H1 (cell line): Measurements from ENCODE around the gene ELAPOR2. TPM values are rescaled to one million over a fixed set of nuclear protein-coding genes. Genes with fewer than 3 reads are reported as not detected.
A peak's percentile ranks its signal among the peaks of the same experiment; 100 is the strongest.

Source experiments
- CTCF ChIA-PET: fragments of 300-600 bp; sonication (Branson Sonifier 250); formaldehyde crosslinking; loops from one replicate; lab custom pipeline; 2021; ENCODE audit not compliant: partially characterized antibody; lab: Charles Lee
- POLR2A ChIA-PET: fragments of 300-600 bp; sonication (Branson Sonifier 250); formaldehyde crosslinking; loops from one replicate; lab custom pipeline; 2021; ENCODE audit warnings: inconsistent platforms; ENCODE audit not compliant: partially characterized antibody; lab: Charles Lee
- DNase-seq, 2 experiments: peaks; one replicate each; pipeline versions ENCODE4 v3.0.0 to v3.0.0-alpha.2; 2010 to 2022; ENCODE audit warnings: low spot score in 2 of 2, low read depth in 1 of 2, mixed read lengths in 1 of 2
- FAIRE-seq: peaks from 2 replicates; lab custom pipeline; 2011; peaks lifted over from hg19 to GRCh38; lab: Jason Lieb, UNC
- H2AFZ ChIP-seq: 2 replicates; pipeline ENCODE4 v1.8.1; 2012; ENCODE audit warnings: low read length, inconsistent platforms
- H2AK5ac ChIP-seq: 2 replicates; pipeline ENCODE4 v1.6.1; 2013; ENCODE audit warnings: low read depth, low read length
- H2BK120ac ChIP-seq: replicated peaks from 2 replicates; pipeline ENCODE3; 2013; ENCODE audit warnings: low read depth, low read length, inconsistent platforms
- H2BK12ac ChIP-seq: 2 replicates; pipeline ENCODE4 v1.6.1; 2013; ENCODE audit warnings: low read depth, low read length
- H2BK15ac ChIP-seq: 2 replicates; pipeline ENCODE4 v1.6.1; 2013; ENCODE audit warnings: low read length
- H2BK20ac ChIP-seq: 2 replicates; pipeline ENCODE4 v1.6.1; 2013; ENCODE audit warnings: low read length
- H2BK5ac ChIP-seq: 2 replicates; pipeline ENCODE4 v1.6.1; 2013; ENCODE audit warnings: low read depth, low read length
- H3K14ac ChIP-seq: 2 replicates; pipeline ENCODE4 v1.6.1; 2013; ENCODE audit warnings: inconsistent platforms; ENCODE audit not compliant: insufficient read length
- H3K18ac ChIP-seq: 2 replicates; pipeline ENCODE4 v1.6.1; 2013; ENCODE audit warnings: low read length; ENCODE audit errors: extremely low read depth
- H3K23ac ChIP-seq: 2 replicates; pipeline ENCODE4 v1.6.1; 2013; ENCODE audit warnings: inconsistent platforms; ENCODE audit not compliant: insufficient read length
- H3K23me2 ChIP-seq: 2 replicates; pipeline ENCODE4 v1.6.1; 2013; ENCODE audit warnings: low read depth, low read length
- H3K27ac ChIP-seq: 2 replicates; pipeline ENCODE4 v1.6.1; 2011; ENCODE audit warnings: low read depth, low read length, inconsistent platforms
- H3K27me3 ChIP-seq, 4 experiments: replicated peaks in 1 of 4; 1 replicate in 1 of 4; 2 replicates in 3 of 4; pipeline versions ENCODE4 v1.6.1 to v1.8.1; 2011 to 2013; ENCODE audit warnings: low read length in 3 of 4, mild to moderate bottlenecking in 3 of 4, inconsistent platforms in 2 of 4, mixed read lengths in 2 of 4, moderate library complexity in 1 of 4; ENCODE audit not compliant: control insufficient read depth in 3 of 4, insufficient read depth in 3 of 4; ENCODE audit errors: extremely low read depth in 1 of 4
- H3K36me3 ChIP-seq, 4 experiments: 2 replicates each; pipeline versions ENCODE4 v1.6.1 to v1.8.1; 2011 to 2013; ENCODE audit warnings: mild to moderate bottlenecking in 4 of 4, low read length in 3 of 4, moderate library complexity in 2 of 4, control low read depth in 1 of 4, inconsistent platforms in 1 of 4; ENCODE audit not compliant: insufficient read depth in 4 of 4, control insufficient read depth in 2 of 4
- H3K4ac ChIP-seq: replicated peaks from 2 replicates; pipeline ENCODE3; 2013; ENCODE audit warnings: low read length, low read depth, mixed read lengths, inconsistent platforms; ENCODE audit not compliant: insufficient read length
- H3K4me1 ChIP-seq, 4 experiments: replicated peaks in 1 of 4; 1 replicate in 1 of 4; 2 replicates in 3 of 4; pipeline versions ENCODE4 v1.6.1 to v1.8.1; 2011 to 2013; ENCODE audit warnings: low read length in 3 of 4, inconsistent platforms in 2 of 4, mixed read lengths in 1 of 4; ENCODE audit not compliant: insufficient read depth in 4 of 4, control insufficient read depth in 3 of 4
- H3K4me2 ChIP-seq, 2 experiments: 2 replicates each; pipeline versions ENCODE4 v1.6.1 to v1.8.1; 2011 to 2013; ENCODE audit warnings: low read depth in 2 of 2, low read length in 2 of 2, control low read depth in 1 of 2, inconsistent platforms in 1 of 2, mild to moderate bottlenecking in 1 of 2; ENCODE audit not compliant: insufficient read depth in 1 of 2
- H3K4me3 ChIP-seq, 4 experiments: fragments of 200-600, 300-600 bp in 1 of 4; sonication (generic), shearing (Covaris generic), sonication (Bioruptor Twin) in 1 of 4; 2 replicates each; pipeline versions ENCODE4 v1.5.1 to v1.8.1; 2011 to 2016; ENCODE audit warnings: low read length in 4 of 4, low read depth in 3 of 4, control low read depth in 2 of 4, inconsistent platforms in 2 of 4, mild to moderate bottlenecking in 2 of 4, mixed read lengths in 1 of 4, moderate library complexity in 1 of 4; ENCODE audit not compliant: insufficient read depth in 2 of 4; ENCODE audit errors: extremely low read depth in 1 of 4
- H3K56ac ChIP-seq: replicated peaks from 2 replicates; pipeline ENCODE3; 2013; ENCODE audit warnings: low read depth, mild to moderate bottlenecking, mixed read lengths, low read length, inconsistent platforms; ENCODE audit not compliant: insufficient read length
- H3K79me1 ChIP-seq: 2 replicates; pipeline ENCODE4 v1.6.1; 2013; ENCODE audit warnings: low read depth, low read length, control low read depth
- H3K79me2 ChIP-seq, 2 experiments: 2 replicates each; pipeline versions ENCODE4 v1.6.1 to v1.8.1; 2012 to 2013; ENCODE audit warnings: low read length in 2 of 2, mild to moderate bottlenecking in 2 of 2, inconsistent platforms in 1 of 2; ENCODE audit not compliant: insufficient read depth in 2 of 2, control insufficient read depth in 1 of 2
- H3K9ac ChIP-seq, 4 experiments: replicated peaks in 1 of 4; 1 replicate in 1 of 4; 2 replicates in 3 of 4; pipeline versions ENCODE4 v1.6.1 to v1.8.1; 2011 to 2013; ENCODE audit warnings: low read depth in 3 of 4, low read length in 3 of 4, control low read depth in 2 of 4, mild to moderate bottlenecking in 2 of 4, moderate library complexity in 2 of 4, inconsistent platforms in 1 of 4; ENCODE audit errors: extremely low read depth in 1 of 4
- H3K9me3 ChIP-seq, 2 experiments: 2 replicates each; pipeline versions ENCODE4 v1.6.1 to v1.8.1; 2012 to 2013; ENCODE audit warnings: mild to moderate bottlenecking in 2 of 2, moderate library complexity in 2 of 2, control low read depth in 1 of 2, inconsistent platforms in 1 of 2, low read depth in 1 of 2, low read length in 1 of 2, mixed read lengths in 1 of 2; ENCODE audit not compliant: insufficient read depth in 2 of 2
- H4K20me1 ChIP-seq, 2 experiments: replicated peaks in 1 of 2; 2 replicates each; pipeline versions ENCODE3 to v1.8.1; 2011 to 2013; ENCODE audit warnings: inconsistent platforms in 2 of 2, low read length in 2 of 2, mild to moderate bottlenecking in 1 of 2; ENCODE audit not compliant: insufficient read depth in 2 of 2, control insufficient read depth in 1 of 2
- H4K5ac ChIP-seq: 2 replicates; pipeline ENCODE4 v1.6.1; 2013; ENCODE audit warnings: low read length, low read depth, mixed read lengths, inconsistent platforms; ENCODE audit not compliant: insufficient read length
- H4K8ac ChIP-seq: 2 replicates; pipeline ENCODE4 v1.8.0; 2013; ENCODE audit warnings: mild to moderate bottlenecking, moderate library complexity, low read length, inconsistent platforms; ENCODE audit not compliant: insufficient read depth; ENCODE audit errors: extremely low read depth
- H4K91ac ChIP-seq: replicated peaks from 2 replicates; pipeline ENCODE3; 2013; ENCODE audit warnings: low read length, mixed read lengths, inconsistent platforms; ENCODE audit not compliant: insufficient read length
- ASH2L ChIP-seq: fragments of 200-600, 300-600 bp; sonication (generic); IDR thresholded peaks from one replicate; pipeline ENCODE4 v1.7.1; 2017; ENCODE audit warnings: low read length
- CBX5 ChIP-seq: fragments of 300-800, 300-1000 bp; sonication (generic); IDR thresholded peaks from 2 replicates; pipeline ENCODE4 v1.7.1; 2016; ENCODE audit warnings: antibody characterized with exemption, low read length, low read depth
- FOSL1 ChIP-seq: IDR thresholded peaks from 2 replicates; pipeline ENCODE4 v1.6.1; 2011; ENCODE audit warnings: mild to moderate bottlenecking, low read depth, low read length, moderate library complexity; ENCODE audit not compliant: insufficient read depth
- JUND ChIP-seq: IDR thresholded peaks from 2 replicates; pipeline ENCODE4 v1.6.1; 2011; ENCODE audit warnings: mild to moderate bottlenecking, improper control_type of control experiment, low read length
- NRF1 ChIP-seq: IDR thresholded peaks from 2 replicates; pipeline ENCODE4 v1.6.1; 2011; ENCODE audit warnings: mild to moderate bottlenecking, low read depth, low read length, improper control_type of control experiment
- PHF8 ChIP-seq: fragments of 200-600 bp; sonication (generic); conservative IDR thresholded peaks from 2 replicates; pipeline ENCODE4 v1.7.1; 2012; ENCODE audit warnings: low read depth, mild to moderate bottlenecking, inconsistent platforms, low read length, moderate library complexity
- SAP30 ChIP-seq: fragments of 300-600 bp; sonication (generic); IDR thresholded peaks from 2 replicates; pipeline ENCODE4 v1.7.1; 2012; ENCODE audit warnings: low read length, moderate library complexity, mild to moderate bottlenecking, inconsistent platforms; ENCODE audit not compliant: insufficient read depth, insufficient replicate concordance
- SIN3A ChIP-seq, 2 experiments: IDR thresholded peaks in 1 of 2; conservative IDR thresholded peaks in 1 of 2; 2 replicates each; pipeline ENCODE4 v1.6.1; 2011 to 2012; ENCODE audit warnings: low read length in 2 of 2, improper control_type of control experiment in 1 of 2, low read depth in 1 of 2, mild to moderate bottlenecking in 1 of 2
- TAF1 ChIP-seq: IDR thresholded peaks from 2 replicates; pipeline ENCODE4 v1.6.1; 2011; ENCODE audit warnings: mild to moderate bottlenecking, low read depth, low read length
- TBP ChIP-seq: IDR thresholded peaks from 2 replicates; pipeline ENCODE4 v1.6.1; 2011; ENCODE audit warnings: low read depth, low read length, improper control_type of control experiment
- TCF12 ChIP-seq: IDR thresholded peaks from 2 replicates; pipeline ENCODE4 v1.6.1; 2011; ENCODE audit warnings: low read depth, mild to moderate bottlenecking, low read length
- YY1 ChIP-seq: IDR thresholded peaks from 2 replicates; pipeline ENCODE4 v1.6.1; 2011; ENCODE audit warnings: low read depth, mild to moderate bottlenecking, low read length
- WGBS, 2 experiments: shearing (Covaris generic) in 1 of 2; methylation state at CpG; one replicate each; pipeline versions ENCODE4 v1.1.6 to v1.1.7; 2013 to 2015; ENCODE audit warnings: low lambda C conversion rate in 2 of 2, mixed read lengths in 2 of 2, inconsistent platforms in 1 of 2, low coverage in 1 of 2, missing lambda C conversion rate in 1 of 2; ENCODE audit not compliant: insufficient replicate concordance in 2 of 2, insufficient coverage in 1 of 2, insufficient read length in 1 of 2; ENCODE audit errors: extremely low coverage in 1 of 2, missing lambda C conversion rate in 1 of 2; 5-methylcytosine and 5-hydroxymethylcytosine counted together
- polyA plus RNA-seq, 7 experiments: library from polyadenylated mRNA; depleted of rRNA in 3 of 7; stranded (reverse) in 5 of 7; unstranded in 2 of 7; fragments of >200 nt in 5 of 7; fragments of 200-250 nt in 2 of 7; gene quantifications; 1 replicate in 5 of 7; 2 replicates in 1 of 7; 4 replicates in 1 of 7; pipeline versions ENCODE4 v1.2.1 to v1.2.3, GENCODE V29; 2011 to 2013; ENCODE audit warnings: missing spikeins in 2 of 7, mixed read lengths in 2 of 7
- total RNA-seq: library from RNA; stranded (reverse); fragmentation: NEBNext Ultra II Directional; extraction: Animal tissue kit (Norgen Biotek cat#: 25700); gene quantifications from 2 replicates; pipeline ENCODE4 v1.2.1, GENCODE V29; 2021
- TF ChIP-seq, protein P1 (sequence below): IDR thresholded peaks from 2 replicates; pipeline ENCODE4 v1.6.1; 2011; ENCODE audit warnings: low read length, improper control_type of control experiment

Gene ELAPOR2
- total and polyA plus RNA-seq, 2 of the 8 experiments (the other 6 are each of a cell fraction or from before 2014, with no cell fraction given), result 12.9 to 32.9 TPM

DNA sequence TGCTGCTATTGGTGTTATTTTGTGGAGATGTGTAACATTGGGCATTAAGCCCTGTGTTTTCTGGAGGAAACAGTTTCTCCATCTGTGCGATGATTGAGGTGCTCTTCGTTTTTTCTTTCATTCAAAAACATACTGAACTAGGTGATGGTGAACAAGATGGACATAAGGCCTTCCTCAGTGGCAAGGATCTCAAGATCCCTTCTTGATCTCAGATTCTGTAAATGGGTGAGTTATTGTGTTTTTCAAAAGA lies 759 bp upstream of the ELAPOR2 start:
- Histone ChIP-seq H2BK15ac (no peak overlapping the region), H3K18ac (no peak overlapping the region), H4K8ac (no peak overlapping the region), H4K91ac (no peak overlapping the region), H3K27me3 (peaks cover 0 to 5% (median 0%) of the 10 kb centered on the region in 4 experiments; a peak in 4 of 7 replicates), H3K9me3 (no peaks in the 10 kb centered on the region), H2BK20ac (no peak overlapping the region), H3K79me1 (no peaks in the 10 kb centered on the region), H3K56ac (no peak overlapping the region), H3K4me1 (peaks cover 0 to 3% (median 0%) of the 10 kb centered on the region in 4 experiments; a peak in 2 of 7 replicates), H3K23ac (no peak overlapping the region), H3K4me2 (peak overlapping the region; percentile 52 to 84), H3K9ac (peak overlapping the region in 2 of 4 experiments; percentile 21 to 65; a peak in 3 of 7 replicates), H2AK5ac (no peak overlapping the region), H4K5ac (no peak overlapping the region), H2BK120ac (no peak overlapping the region), H2AFZ (peak overlapping the region; percentile 100), H2BK12ac (no peak overlapping the region), H3K79me2 (no peaks in the 10 kb centered on the region), H3K23me2 (peaks cover 8% of the 10 kb centered on the region), H3K27ac (no peak overlapping the region), H3K36me3 (no peaks in the 10 kb centered on the region), H3K4me3 (peak overlapping the region; percentile 59 to 78 (median 68); a peak in 7 of 8 replicates), H3K14ac (no peak overlapping the region), H4K20me1 (no peaks in the 10 kb centered on the region), H2BK5ac (no peak overlapping the region), H3K4ac (no peak overlapping the region)
- POLR2A ChIA-PET, result interaction anchor here (0.9 to 2.7 kb wide), 3 partner anchors 21 to 160 kb away, joined by 3 to 14 read pairs (median 6); partner anchors contain the start of gene TMEM243
- 54% methylated on average over 2 of the region's 2 CpGs; no CpG with 5 or more reads in 1 of the 2 experiments for WGBS, 2 experiments
- no peak for FAIRE-seq
- DNase-seq, result no peak
- CTCF ChIA-PET, result interaction anchor here (0.6 to 4.0 kb wide), 12 partner anchors 8 to 153 kb away, joined by 3 to 34 read pairs (median 4); no protein-coding TSS in a partner anchor
- TF ChIP-seq YY1 (no peak), CBX5 (no peak), FOSL1 (no peak), SIN3A (conservative IDR thresholded peaks at IDR 0.05 in 1 of 2, IDR thresholded peaks at IDR 0.05 in 1 of 2; ENCODE audit: low read depth in 1 of 2, low read length in 2 of 2) (no peak), ASH2L (no peak), TAF1 (no peak), TCF12 (no peak), JUND (no peak), PHF8 (no peak), NRF1 (no peak), SAP30 (no peak), TBP (no peak)
- TF ChIP-seq, protein P1, sequence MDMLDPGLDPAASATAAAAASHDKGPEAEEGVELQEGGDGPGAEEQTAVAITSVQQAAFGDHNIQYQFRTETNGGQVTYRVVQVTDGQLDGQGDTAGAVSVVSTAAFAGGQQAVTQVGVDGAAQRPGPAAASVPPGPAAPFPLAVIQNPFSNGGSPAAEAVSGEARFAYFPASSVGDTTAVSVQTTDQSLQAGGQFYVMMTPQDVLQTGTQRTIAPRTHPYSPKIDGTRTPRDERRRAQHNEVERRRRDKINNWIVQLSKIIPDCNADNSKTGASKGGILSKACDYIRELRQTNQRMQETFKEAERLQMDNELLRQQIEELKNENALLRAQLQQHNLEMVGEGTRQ, result no peak
